ENCODE results near the gene KCNMA1.

The KCNMA1 gene

GRCh38 chr10:77474939-77475338, 162.7 kb downstream of the KCNMA1 start:
- no peak for DNase-seq

- no peak for DNase-seq
Observed at GRCh38 chr10:77474386-77474785, 163.2 kb downstream of the KCNMA1 start.

DNA sequence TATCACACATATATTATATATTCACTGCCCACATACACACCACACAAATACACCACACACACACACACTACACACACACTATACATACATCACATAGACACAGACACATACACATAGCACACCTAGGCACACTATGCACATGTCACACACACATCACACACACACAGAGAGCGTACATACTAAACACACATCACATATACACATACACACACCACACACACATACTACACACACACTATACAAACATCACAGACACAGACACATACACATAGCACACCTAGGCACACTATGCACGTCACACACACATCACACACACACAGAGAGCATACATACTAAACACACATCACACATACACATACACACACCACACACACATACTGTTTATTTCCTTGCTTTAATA, 165.5 kb downstream of the KCNMA1 start:
- no peak for DNase-seq

GRCh38 chr10:77471069-77471536, 166.5 kb downstream of the KCNMA1 start:
- no peak for DNase-seq

DNA sequence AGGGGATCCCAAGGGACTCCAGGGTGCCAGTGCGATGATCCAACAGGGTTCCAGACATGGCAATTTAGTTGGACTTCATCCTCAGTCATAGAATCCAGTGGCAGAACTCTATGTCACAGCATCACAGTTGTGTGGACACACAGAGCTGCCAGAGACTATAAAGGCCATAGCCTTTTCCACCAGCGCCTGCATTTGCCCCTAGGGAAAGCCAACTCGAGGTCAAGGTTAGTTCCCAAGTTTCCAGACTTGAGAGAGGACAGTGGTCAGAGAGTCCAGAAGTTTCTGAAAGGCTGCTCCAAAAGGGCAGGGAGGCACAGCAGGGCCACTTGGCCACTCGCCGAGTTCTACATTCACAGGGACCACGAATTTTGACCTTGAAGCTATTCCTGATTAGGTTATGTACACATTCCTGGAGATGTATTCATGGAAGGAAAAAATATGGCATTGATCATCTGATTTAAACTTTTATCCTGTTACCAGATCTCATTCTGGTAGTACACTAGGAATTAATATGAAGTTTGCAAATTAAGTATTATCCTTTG, 170.1 kb downstream of the KCNMA1 start:
- DNase-seq = no peak

GRCh38 chr10:77463967-77464745, 173.5 kb downstream of the KCNMA1 start:
- DNase-seq = no peak

DNA sequence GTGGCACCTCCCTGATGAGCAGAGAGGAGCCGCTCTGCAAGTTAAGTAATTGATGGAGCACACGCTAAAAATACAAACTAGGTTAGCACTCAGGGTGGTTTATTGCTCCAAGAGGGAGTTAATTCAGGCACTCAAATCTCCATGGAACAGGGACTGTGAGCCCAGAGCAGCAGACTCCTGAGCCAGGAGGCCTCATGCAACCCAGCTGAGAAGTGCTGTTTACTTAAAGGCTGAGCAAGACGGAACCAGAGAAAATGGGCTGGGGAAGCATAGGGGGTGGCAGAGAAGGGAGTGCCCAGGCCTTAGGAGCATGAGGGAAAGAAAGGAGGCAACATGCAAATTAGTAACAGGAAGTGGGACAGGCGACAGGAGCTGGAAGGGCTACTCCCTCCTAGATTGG, 174.1 kb downstream of the KCNMA1 start:
- no peak for DNase-seq

DNA sequence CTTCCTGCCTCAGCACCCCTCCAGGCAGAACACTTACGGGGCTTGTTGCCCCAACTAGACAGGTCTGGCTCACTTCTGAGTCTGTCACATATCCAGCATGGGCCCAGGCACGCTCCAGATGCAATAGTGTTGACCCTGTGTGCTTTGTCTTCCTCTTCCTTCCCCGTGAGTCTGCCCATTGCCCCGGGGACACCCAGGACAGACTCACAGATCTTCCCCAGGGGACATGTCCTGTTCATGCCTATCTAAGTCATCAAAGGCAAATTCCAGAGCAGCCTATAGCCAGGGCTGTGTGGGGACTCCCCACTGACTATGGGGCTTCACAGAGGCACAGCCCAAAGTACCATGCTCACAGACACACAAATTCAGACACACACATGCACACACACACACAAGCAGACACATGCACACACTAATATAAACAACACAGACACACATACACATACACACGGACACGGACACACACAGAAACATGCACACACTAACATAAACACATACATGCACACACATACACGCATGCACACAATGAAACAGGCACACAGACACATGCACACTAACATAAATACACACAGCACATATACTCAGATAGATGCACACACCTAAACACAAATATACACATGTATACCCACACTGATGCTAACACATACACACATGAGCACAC, 175.8 kb downstream of the KCNMA1 start:
- no peak for DNase-seq

DNA sequence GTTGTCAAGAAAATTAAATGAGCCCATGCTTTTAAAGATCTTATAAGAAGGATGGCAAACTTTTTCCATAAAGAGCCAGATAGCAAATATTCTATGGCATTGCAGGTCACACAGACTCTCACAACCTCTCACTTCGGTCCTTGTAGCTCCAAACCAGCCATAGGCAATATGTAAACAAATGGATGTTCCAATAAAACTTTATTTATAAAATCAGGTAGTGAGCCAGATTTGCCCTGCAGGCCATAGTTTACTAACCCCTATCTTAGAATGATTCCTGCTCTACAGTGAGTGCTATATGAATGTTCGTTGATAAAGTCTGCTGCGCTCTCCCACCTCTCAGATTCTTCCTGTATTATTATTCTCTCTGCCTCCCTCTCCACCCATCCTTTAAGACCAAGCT, 177.7 kb downstream of the KCNMA1 start:
- no peak for DNase-seq

DNA sequence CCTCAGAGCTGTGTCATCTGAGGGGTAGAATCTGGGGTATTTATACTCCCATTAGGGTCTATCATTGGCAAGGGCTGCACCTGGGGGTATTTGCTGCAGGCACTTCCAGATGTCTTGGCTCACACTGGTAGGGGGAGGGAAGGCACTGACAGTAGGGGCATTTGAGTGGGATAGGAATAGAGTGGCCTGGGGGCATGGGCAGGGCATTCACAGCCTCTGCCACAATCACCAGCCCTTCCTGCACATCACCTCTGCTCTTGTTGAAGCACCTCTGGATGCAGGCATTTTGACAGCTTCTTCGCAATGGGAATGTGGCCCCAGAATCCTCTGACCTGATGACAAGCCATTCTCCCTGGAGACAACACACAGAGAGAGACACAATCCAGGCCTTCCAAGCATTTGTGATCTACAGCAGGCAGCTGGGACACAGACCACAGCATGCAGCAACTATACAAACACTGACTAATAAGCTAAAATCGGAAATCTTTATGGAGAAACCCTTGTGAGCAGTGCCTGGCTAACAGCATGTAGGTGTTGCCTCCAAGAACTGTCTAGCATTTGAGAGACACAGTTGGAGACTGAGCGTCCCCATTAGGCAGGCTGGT, 178.5 kb downstream of the KCNMA1 start:
- DNase-seq = no peak

DNA sequence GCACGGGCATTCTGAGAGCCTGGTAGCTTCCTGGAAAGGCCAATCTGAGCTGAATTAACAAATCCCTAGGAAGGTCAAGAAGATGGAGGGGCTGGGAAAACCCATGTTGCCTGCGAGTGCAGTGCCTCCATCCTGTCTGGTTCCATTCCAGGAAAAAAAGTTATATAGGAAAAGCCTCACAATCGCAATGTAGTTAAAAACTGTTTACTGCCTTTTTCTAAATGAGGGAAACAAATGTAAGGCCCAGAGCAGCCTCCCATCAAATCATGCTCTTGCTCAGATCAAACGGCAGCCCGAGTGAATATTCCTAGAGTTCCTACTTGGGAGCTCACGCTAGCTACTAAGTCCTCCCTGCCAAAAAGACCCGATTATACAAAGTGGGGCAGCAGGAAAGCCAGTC, 179.9 kb downstream of the KCNMA1 start:
- DNase-seq = no peak

- no peak for DNase-seq
Observed at GRCh38 chr10:77457266-77457665, 180.3 kb downstream of the KCNMA1 start.

DNA sequence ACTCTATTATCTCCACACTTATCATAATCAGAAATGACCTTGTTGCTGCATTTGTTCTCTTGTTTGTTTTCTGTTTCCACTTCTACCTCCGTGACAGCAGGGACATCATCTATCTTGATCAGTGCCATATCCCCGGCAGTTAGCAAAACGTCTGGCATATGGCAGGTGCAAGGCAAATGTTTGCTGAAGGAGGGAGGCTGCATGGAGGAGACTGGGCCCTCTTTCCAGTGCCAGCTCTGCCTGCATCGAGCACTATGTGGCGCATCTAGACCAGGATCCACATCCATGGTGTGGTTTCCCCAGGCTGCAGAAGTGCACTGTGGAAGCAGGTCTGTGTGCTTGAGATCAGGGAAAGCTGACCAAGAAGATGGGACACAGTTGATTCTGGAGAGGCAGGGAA, 181.2 kb downstream of the KCNMA1 start:
- peak; percentile 6 to 76 for DNase-seq

- no peak for DNase-seq
Observed at GRCh38 chr10:77455561-77455960, 182.0 kb downstream of the KCNMA1 start.

DNA sequence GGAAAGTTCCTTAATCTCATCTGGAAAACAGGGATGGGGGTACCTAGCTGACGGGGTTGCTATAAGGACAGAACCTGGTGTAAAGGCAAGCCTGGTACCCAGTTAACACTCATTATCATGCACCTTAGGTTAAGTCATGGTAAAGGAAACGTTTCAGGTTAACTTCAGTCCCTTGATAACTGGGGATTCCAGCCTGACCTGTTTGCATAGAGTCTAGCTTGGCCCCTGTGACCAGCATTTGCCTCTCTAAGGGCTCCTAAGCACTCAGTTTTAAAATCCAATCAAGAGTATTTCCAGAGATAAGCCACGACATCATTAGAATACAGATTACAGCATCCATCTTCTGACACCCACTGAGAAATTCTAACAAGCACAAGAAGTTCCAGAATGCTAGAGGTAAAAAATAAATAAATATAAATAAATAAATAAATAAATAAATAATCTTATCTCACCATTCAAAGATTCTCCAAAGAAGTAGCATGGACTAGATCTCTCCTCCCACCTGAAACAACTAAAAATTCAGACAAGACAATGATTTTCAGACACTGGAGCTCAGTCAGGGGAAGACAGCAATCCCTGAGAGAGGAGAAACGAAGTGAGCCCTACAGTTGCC, 184.6 kb downstream of the KCNMA1 start:
- DNase-seq = no peak

DNA sequence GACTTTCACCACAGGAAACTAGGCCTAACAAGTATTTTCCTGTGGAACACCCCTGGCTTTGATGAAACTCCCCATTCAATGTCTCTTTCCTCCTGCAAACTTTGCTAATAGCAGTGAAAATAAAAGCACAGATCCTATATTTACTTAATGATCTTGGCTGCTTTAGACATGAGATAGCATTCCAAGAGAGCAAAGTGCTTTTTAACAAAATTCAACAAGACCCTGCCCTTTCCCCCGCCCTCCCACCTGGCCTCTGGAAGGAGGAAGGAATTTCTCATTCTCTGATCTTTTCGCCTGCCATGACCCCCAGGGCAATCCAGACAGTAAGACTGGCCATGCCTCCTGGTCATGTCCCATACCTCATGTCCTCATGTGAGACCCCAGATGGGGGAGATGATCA, 185.7 kb downstream of the KCNMA1 start:
- no peak for DNase-seq

DNA sequence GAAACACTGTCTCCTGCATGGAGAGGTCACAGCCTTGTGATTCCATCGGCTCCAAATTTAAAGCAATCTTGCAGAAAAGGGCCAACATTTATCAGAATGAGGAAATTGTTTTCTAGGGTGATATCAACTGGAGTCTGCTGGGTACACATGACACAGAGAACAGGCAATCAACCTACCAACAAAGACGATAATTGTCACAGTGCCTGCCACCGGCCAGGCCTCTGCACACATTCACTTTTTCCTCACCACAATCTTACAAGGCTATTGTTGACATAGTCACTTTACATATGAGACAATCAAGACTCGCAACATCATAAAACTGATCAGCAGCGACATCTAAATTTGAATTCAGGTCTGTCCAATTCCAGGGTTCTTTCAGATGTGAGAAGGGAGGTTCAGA, 189.4 kb downstream of the KCNMA1 start:
- DNase-seq = no peak

- no peak for DNase-seq
Observed at GRCh38 chr10:77446700-77447099, 190.9 kb downstream of the KCNMA1 start.

DNA sequence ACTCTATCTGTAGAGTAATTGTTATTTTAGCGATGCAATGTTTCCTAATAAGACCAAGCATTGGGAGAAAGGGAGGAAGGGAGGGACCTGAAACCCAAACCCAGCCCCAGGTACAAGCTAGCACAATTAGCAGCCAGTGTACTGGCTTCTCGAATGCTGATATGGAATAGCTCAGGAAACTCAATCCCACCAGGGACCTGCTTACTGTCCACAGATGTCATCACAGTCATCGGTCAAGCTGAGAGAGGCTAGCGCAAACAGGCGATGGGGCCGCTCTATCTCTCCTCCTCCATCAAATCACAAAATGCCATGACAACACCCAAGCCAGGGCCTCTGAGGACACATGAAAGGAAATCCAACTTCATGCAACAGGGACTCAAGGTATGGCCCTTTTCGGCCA, 192.1 kb downstream of the KCNMA1 start:
- DNase-seq = no peak

- DNase-seq = no peak
Observed at GRCh38 chr10:77444041-77444440, 193.6 kb downstream of the KCNMA1 start.

DNA sequence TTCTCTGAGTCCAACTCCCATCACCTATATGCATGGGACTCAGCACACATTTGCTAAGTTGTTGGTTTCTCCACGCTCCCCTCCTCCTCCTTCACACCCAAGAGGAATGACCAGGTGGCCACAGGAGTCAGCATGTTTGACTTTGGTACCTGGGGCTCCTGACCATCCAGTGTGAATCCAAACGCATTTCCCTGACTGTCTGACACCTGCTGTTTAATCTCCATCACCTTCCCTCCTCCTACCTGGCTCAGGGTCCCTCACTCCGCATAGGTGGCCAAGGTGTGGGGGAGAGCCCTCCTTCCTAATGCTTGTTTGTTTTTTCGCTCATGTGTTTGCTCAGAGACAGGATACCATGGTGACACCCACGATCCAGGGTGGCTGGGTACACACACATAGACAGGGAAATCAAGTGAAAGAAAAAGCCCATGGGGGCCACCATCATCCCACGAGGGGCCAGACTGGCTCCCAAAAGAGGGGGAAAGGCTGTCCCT, 194.9 kb downstream of the KCNMA1 start:
- DNase-seq = no peak

- peak; percentile 31 to 58 for DNase-seq
Observed at GRCh38 chr10:77441353-77442166, 196.0 kb downstream of the KCNMA1 start.
